C4-2B (cell line): ENCODE results near the gene ADGRG6.

Experiments
- CTCF ChIP-seq: fragments of 450-650 bp; conservative IDR thresholded peaks from 2 replicates; pipeline ENCODE4 v1.5.1; 2017; ENCODE audit warnings: mild to moderate bottlenecking
- ZFX ChIP-seq: fragments of 450-650 bp; IDR thresholded peaks from 2 replicates; pipeline ENCODE4 v1.6.1; 2017

GRCh38 chr6:142398353-142398752 lies 96.5 kb downstream of the ADGRG6 start:
- TF ChIP-seq CTCF (no peak), ZFX (no peak)
